Tibial nerve (tissue), 4 donors: ENCODE data around the gene AOPEP.

Experiments used
- EP300 ChIP-seq, 2 donors: sonication (generic); formaldehyde crosslinking; IDR thresholded peaks; one replicate each; pipeline ENCODE4 v1.6.1; 2017; ENCODE audit warnings: antibody characterized with exemption in 2 of 2, mild to moderate bottlenecking in 1 of 2
- POLR2A ChIP-seq, 2 donors: fragments of 450-650 bp; IDR thresholded peaks; one replicate each; pipeline ENCODE4 v1.6.1; 2017; ENCODE audit warnings: antibody characterized with exemption in 2 of 2, mild to moderate bottlenecking in 2 of 2, moderate library complexity in 2 of 2
- TF ChIP-seq, protein P1 (sequence below), 5 experiments: fragments of 200-600 bp in 3 of 5; fragments of 450-650 bp in 2 of 5; sonication (generic) in 3 of 5; IDR thresholded peaks; one replicate each; pipeline ENCODE4 v1.5.1; 2016 to 2019; ENCODE audit warnings: antibody characterized with exemption in 5 of 5, mild to moderate bottlenecking in 3 of 5, moderate library complexity in 2 of 5

DNA sequence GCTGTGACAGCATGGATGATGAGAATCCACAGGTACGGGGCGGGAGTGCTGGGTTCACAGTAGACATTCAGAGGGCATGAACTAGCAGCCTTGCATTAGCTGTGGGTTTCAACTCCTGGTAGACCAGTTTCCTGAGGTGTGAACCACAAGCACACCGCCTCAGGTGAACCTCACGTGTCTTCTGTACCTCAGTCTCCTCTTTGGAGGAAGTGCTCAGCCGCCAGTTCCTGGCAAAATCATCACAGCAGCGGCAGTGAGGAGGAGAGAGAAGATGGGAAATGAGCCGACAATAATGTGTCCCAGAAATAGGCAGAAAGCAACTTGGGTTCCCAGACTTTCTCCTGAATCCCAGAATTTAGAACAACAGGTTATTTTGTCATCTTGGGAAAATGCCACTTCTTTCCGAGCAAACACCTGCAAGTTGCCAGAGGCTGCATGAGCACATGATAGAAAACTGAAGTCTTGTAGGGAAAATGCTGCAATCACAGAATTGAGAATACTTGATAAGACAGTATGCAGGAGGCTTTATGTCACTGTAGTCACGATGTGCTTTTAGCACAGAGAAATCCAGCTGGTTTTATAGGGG lies 258.5 kb downstream of the AOPEP start:
- TF ChIP-seq, protein P1, sequence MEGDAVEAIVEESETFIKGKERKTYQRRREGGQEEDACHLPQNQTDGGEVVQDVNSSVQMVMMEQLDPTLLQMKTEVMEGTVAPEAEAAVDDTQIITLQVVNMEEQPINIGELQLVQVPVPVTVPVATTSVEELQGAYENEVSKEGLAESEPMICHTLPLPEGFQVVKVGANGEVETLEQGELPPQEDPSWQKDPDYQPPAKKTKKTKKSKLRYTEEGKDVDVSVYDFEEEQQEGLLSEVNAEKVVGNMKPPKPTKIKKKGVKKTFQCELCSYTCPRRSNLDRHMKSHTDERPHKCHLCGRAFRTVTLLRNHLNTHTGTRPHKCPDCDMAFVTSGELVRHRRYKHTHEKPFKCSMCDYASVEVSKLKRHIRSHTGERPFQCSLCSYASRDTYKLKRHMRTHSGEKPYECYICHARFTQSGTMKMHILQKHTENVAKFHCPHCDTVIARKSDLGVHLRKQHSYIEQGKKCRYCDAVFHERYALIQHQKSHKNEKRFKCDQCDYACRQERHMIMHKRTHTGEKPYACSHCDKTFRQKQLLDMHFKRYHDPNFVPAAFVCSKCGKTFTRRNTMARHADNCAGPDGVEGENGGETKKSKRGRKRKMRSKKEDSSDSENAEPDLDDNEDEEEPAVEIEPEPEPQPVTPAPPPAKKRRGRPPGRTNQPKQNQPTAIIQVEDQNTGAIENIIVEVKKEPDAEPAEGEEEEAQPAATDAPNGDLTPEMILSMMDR (IDR thresholded peaks at IDR 0.05), result no peak
- no peak for TF ChIP-seq POLR2A (IDR thresholded peaks at IDR 0.05)
- no peak for TF ChIP-seq EP300 (IDR thresholded peaks at IDR 0.05)
